HuH-7.5 (cell line): ENCODE data around the gene EPHA8.

Experiments used
- DNase-seq: peaks from one replicate; pipeline ENCODE4 v3.0.0; 2011; ENCODE audit warnings: low spot score

Gene EPHA8

GRCh38 chr1:22562584-22563583 is at the start of gene EPHA8:
Gene EPHA8, plus strand, starts transcription at chr1:22563489. Its CDS starts 147 bp downstream, at chr1:22563636.
- no peak for DNase-seq

DNA sequence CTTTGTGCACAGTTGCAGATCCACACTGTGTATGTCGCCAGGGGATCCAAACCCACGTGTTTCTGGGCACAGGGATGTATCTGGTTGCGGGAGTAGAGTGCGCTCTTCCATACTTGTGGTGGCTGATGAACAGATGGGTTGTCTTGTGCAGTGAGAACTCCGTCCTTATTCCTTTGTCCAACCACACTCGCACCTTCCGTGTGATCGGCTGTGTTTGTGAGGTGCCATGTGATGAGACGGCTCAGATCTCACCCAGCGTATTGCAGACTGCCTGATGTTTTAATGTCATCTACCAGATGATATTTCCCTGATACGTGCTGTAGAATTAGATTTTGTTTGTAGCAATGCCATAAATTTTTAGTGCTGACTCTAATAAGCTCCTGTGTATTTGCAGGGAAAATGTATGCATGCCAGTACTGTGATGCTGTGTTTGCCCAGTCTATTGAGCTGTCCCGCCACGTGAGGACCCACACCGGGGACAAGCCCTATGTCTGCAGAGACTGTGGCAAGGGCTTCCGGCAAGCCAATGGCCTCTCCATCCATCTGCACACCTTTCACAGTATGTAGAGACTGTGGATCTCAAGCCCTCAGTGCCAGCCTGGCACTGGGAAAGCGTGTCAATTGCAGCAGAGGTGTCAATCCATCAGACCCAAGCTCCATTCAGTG is 46.2 kb upstream of the EPHA8 start:
- DNase-seq = no peak

- DNase-seq = no peak
Measured at GRCh38 chr1:22517956-22518355, 45.3 kb upstream of the EPHA8 start.

- DNase-seq = no peak
Measured at GRCh38 chr1:22518379-22518778, 44.9 kb upstream of the EPHA8 start.

- DNase-seq = no peak
Measured at GRCh38 chr1:22520871-22521270, 42.4 kb upstream of the EPHA8 start.

DNA sequence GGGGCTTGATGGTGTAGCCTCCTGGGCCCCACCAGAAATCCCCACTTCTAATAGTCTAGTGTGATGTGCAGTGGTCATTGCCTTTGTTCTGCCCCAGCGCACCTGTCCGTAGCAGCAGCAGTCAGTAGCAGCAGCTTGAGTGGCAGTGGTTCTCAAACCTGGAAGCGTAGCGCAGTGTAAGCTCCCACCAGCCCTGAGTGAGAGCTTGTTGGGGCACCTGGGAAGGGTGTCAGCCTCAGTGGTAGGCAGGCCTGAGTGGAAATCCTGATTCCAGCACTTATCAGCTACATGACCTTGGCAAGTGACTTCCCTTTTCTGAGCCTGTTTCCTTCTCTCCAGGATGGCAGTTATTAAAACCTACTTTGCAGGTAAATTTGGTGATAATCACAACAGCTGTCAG is 41.6 kb upstream of the EPHA8 start:
- DNase-seq = no peak

- no peak for DNase-seq
Measured at GRCh38 chr1:22522221-22522743, 41.0 kb upstream of the EPHA8 start.

DNA sequence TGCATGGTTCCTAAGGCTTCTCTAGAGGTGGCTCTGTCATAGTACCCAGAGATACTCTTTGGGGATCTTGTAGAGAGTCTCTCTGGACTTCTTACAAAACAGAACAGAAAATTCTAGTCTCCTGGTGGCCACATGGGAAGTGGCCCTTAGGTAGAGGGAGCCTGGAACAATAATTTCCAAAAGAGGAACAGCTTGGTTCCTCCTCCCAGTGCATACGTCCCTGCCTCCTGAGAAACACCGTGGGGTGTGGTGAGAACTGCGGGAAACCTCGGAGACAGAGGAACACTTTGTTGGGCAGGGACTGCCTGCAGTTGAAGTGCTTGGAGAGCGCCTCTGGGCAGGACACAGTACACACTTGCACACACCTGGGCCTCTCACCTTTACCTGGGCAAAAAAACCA is 38.8 kb upstream of the EPHA8 start:
- DNase-seq = no peak

DNA sequence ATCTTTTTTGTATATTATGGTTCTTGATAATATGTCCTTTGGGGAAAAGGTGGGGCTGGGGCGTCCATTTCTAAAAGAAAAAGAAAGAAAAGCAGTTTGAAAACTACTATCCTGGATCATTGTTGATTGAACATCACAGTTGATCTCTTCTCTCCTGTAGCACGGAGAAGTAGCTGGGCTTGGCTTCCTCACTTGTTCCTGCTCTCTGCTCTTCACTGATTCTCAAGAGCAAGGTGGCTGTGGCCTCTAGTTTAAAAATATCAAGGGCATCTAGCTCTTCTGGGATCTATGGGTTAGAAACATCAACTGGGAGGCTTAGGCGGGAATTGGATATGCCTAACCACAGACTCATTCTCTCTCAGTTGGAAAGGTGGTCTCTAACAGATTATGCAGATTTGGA is 38.1 kb upstream of the EPHA8 start:
- DNase-seq = no peak

DNA sequence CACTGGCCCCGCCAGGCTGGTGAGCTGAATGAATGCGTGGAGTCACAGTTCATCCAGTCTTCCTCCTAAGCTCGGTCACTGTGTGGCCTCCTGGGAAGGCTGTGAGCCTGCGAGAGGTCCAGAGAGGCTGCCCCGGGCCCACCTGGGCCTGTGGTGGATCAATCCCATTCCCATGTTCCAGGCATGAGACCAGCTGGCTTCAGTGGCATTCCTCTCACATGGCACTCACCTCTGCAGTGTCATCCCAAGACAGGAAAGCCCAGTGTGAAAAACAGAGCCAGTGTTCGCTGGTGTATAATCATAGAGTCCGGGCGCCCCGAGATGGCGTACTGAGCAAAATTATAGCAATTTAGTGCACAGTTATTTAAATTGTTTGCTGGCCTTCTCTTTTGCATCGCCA is 37.6 kb upstream of the EPHA8 start:
- no peak for DNase-seq

- DNase-seq = no peak
Measured at GRCh38 chr1:22526098-22526497, 37.2 kb upstream of the EPHA8 start.

- no peak for DNase-seq
Measured at GRCh38 chr1:22526677-22527076, 36.6 kb upstream of the EPHA8 start.

DNA sequence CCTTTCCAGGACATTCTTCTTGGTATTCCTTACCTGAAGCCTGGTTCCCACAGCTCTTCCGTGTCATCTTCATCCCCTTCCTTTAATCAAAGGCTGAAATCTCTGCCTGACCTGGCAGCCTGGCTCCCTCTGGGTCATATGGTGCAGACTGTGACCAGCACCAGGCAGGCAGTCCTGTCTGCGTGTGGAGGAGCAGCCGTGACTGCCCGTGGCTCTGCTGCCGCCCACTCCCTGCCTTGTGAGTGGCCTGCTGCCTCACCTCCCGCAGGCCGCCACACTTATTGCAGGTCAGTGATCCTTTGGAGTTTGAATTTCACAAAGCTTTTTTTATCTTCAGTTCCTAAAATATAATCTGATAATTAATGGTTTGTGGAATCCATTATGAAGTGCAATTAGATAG is 36.2 kb upstream of the EPHA8 start:
- no peak for DNase-seq

DNA sequence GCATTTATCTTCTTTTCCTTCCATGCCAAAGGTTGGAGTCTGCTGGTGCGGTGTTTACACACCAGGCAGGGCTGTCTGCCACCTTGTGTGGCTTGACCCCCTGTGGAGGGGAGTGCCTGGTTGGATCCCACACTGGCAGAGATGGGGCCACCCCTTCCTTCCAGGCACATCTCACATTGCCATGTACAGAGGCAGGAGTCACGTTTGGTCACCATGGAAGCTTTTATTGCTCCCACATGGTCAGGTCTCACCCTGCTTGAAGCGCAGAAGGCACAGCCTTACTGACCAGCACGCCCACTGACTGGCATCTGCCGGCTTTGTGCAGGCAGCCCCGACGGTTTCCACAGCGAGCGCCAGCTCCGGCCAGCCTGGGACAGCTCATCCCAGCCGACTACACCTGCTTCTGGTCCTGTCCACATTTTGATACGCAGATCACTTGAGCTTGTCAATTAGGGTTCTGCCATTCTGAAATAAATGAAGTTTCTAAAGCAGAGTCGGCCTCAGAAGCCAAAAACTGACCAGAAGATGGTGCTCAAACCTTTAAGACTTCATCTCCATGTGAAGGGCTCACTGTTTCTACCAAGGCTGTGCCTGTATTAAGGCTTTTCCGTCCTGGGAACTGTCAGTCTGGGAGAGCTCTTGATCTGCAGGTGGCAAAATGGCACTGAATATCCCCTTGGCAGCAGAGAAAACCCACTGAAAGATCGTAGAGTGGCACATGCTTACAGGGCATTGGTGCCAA is 35.6 kb upstream of the EPHA8 start:
- DNase-seq = no peak

DNA sequence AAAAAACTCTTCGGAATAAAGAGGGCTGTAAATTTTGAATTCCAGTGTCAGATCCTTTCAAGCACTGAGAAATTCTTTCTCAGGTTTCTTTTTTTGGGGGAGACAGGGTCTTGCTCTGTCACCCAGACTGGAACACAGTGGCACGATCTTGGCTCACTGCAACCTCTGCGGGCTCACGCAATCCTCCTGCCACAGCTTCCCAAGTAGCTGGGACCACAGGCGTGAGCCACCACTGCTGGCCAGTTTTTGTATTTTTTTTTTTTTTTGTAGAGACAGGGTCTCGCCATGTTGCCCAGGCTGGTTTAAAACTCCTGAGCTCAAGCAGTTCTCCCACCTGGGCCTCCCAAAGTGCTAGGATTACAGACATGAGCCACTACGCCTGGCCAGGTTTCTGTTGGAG is 34.8 kb upstream of the EPHA8 start:
- DNase-seq = no peak

DNA sequence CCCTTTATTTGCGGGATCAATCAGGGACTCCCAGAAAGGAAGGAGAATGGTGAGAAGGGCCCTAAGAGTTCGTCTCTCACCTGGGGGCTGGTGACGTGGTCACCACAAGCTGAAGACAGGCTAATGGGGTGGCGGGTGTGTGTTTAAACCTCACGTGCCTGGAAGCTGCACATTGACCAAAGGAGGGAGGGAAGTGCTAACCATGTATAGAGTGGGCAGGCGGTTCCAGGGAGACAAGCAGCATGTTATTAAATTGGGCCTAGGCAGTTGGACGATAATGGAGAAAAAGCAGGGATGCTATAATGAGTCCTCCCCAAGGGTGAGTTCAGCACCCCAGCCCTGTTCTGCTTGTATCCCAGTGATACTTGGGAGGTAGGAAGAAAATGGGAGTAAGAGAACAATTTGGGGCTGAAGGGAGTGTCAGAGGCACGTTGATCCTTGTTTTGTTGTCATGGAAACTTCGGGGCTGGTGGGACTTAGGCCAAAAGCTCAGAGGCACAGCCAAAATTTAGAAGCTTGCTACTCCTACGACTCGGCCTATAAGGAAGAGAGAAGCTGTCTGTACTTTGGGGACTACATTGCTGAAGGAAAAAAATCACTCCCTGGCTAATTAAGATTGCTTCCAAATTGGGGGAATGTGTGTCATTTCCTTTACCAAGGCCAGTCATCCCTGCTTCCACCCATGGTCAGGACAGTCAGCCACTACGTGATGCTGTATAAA is 33.2 kb upstream of the EPHA8 start:
- no peak for DNase-seq

GRCh38 chr1:22530715-22531114 is 32.6 kb upstream of the EPHA8 start:
- DNase-seq = no peak

DNA sequence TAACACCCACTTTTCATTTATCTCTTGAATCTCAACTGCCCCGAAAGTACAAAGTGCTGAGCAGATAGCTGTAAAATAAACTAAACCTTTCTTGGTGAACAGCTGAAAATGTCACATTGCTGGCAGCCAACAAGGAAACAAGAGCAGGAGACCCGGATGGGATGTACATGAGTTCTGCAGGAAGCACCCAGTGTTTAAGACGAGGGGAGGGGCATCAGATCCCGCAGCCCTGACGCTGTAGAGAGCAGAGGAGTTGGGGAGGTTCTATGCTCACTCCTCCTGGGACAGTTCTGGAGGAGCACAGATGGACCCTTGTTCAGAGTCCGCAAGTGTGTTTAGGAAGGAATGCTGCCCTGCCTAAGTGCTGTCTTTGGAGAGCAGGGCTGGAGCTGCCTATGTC is 32.0 kb upstream of the EPHA8 start:
- DNase-seq = no peak

DNA sequence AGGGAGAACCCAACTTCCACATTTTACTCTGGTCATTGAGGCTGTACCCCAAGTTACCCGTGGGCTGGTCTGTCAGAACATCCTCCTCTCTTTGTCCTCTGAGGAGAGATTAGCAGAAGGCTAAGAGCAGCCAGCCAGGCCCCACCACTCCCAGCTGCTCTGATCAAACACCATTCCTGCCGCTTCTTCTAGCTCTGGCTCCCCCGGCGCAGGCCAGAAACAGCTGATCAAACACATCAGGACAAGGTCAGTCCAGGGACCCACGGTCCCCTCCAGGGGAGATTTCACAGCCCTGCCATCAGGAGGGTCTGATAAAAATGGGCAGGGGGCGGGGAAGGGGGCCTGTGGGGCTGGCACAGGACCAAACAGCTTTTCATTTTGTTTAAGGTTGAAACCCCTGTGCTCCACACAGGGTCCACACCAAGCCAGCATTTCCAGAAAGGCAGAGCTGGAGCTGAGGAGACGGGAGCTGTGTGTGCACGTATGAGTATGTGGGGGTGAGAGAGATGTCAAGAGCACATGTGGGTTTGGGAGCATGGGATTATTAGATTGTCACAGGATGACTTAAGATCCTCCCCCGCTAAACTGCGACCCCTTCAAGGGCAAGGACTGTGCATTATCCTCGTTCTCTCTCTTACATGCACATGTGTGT is 29.9 kb upstream of the EPHA8 start:
- no peak for DNase-seq

- DNase-seq = no peak
Measured at GRCh38 chr1:22534951-22535350, 28.3 kb upstream of the EPHA8 start.

DNA sequence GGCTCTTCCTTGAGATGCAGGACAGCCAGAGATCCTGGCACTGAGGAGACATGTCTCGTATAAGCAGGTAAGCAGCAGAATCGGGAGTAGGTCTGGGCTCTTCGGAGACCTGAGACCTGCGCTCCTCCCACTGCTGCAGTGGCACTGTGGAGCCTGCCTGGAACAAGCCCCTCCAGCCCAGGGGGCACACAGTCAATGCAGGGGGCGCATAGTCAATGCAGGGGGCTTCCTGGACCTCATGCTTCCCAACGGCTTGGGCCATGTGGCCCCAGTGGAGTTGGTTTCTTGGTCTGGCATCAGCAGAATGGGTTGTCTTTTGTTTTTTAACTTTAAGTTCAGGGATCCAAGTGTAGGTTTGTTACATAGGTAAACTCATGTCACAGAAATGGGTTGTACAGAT is 27.9 kb upstream of the EPHA8 start:
- no peak for DNase-seq
